GM18909 (cell line): ENCODE measurements around the gene TICAM1.
"Not testable (repeated sequence)": the region's sequence is repeated elsewhere in the genome, so short reads cannot be mapped to it uniquely, and the experiment has no call there.

Experiments used
- ATAC-seq: cut with Tn5 transposase; IDR thresholded peaks from one replicate; pipeline ENCODE4 v1.9.1; 2021; ENCODE audit warnings: mild to moderate bottlenecking; ENCODE audit not compliant: unreplicated experiment, poor library complexity

The TICAM1 gene

DNA sequence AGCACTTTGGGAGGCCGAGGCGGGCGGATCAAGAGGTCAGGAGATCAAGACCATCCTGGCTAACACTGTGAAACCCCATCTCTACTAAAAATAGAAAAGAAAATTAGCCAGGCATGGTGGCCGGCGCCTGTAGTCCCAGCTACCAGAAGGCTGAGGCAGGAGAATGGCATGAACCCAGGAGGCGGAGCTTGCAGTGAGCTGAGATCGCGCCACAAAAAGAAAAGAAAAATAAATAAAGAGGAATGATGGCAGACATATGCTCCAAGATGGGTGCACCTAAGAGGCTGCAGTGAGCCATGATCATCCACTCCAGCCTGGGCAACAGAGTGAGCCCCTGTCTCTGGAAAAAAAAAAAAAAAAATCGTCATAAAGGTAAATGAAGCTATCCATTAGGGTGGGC is 14.5 kb upstream of the TICAM1 start:
- not testable (repeated sequence) for ATAC-seq

DNA sequence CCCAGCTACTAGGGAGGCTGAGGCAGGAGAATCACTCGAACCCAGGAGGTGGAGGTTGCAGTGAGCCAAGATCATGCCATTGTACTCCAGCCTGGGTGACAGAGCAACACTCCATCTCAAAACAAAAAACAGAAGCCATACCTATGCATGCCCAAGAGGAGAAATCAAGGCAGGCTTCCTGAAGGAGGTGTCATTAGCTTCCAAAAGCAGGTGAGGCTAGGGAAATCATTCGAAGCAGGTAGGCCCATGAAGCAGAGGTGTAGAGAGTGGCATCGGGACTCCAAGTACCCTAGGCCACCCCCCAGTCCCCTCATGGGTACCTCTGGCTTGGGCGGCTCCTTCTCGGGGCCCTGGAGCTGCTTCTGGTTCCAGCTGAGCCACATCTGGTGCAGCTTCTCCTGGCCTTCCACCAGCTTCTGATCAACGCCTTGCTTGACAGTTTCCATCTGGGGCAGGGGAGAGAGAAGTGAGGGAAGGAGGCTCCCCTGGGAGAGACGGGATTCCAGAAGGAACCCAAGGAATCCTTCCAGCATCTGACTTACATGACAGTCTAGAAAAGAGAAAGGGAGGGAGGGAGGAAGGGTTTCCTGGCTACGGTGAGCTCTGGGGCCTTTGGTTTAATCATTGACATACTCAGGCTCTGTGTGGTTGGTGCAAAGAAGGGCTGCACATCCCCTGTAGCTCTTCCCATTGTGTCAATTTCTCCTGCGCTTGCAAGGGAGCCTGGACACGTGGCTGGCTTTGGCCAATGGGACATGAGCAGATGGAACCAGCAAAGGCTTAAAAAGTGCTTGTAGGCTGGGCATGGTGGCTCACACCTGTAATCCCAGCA is 13.1 kb upstream of the TICAM1 start:
- no peak for ATAC-seq

DNA sequence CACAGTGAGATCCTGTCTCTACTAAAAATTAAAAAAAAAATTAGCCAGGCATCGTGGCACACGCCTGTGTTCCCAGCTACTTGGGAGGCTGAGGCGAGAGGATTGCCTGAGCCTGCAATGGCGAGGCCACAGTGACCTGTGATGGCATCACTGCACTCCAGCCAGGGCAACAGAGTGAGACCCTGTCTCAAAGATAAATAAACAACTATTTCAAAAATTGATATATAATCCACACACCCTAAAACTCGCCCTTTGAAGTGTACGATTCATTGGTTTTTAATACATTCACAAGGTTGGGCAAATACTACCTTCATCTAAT is 12.1 kb upstream of the TICAM1 start:
- no peak for ATAC-seq

GRCh38 chr19:4839192-4839591 is 7.7 kb upstream of the TICAM1 start:
- no peak for ATAC-seq

DNA sequence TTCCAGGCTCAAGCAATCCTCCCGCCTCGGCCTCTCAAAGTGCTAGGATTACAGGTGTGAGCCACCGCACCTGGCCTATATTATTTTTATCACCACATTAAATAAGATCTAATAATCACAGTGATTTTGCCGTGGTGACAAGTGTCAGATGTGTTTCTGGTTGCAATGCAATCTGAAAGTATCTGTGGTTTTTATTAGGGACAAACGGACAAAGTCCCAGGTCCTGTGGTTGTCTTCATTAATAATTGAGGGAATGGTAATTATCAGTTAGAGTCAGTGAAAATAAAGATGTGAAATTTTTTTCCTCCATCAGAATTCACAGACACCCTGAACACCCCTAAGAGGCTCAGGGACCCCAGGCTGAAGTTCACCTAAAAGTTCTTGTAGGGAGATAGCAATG is 1.3 kb upstream of the TICAM1 start:
- ATAC-seq, result no peak

DNA sequence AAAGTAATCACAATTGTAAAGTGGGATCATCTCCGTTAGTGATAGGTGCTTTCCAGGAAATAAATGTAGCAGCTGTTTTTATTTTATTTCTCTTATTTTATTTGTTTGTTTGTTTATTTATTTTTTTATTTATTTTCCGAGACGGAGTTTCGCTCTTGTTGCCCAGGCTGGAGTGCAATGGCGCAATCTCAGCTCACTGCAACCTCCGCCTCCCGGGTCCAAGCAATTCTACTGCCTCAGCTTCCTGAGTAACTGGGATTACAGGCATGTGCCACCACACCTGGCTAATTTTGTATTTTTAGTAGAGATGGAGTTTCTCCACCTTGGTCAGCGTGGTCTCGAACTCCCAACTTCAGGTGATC is 448 bp upstream of the TICAM1 start:
- ATAC-seq, result not testable (repeated sequence)

DNA sequence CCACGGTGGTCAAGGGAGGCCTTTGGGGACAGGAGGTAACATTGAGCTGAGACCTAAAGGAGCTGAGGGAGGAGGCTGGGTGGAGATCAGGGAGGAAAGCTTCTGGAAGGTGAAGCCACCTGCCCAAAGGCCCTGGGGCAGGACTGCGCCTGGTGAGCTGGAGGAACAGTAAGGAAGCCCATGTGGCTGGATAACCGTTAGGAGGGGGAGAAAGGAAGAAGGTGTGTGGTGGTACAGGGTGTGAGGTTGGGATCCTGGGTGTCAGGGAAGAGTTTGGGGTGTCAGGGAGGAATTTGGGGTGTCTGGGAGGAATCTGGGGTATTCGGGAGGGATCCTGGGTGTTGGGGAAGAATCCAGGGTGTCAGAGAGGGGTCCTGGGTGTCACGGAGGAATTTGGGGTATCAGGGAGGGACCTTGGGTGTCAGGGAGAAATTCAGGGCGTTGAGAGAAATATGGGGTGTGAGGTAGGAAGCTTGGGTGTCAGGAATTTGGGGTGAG is 695 bp downstream of the TICAM1 start:
- ATAC-seq, result no peak

- no peak for ATAC-seq
Observed at GRCh38 chr19:4830332-4830731, 1.2 kb downstream of the TICAM1 start.

DNA sequence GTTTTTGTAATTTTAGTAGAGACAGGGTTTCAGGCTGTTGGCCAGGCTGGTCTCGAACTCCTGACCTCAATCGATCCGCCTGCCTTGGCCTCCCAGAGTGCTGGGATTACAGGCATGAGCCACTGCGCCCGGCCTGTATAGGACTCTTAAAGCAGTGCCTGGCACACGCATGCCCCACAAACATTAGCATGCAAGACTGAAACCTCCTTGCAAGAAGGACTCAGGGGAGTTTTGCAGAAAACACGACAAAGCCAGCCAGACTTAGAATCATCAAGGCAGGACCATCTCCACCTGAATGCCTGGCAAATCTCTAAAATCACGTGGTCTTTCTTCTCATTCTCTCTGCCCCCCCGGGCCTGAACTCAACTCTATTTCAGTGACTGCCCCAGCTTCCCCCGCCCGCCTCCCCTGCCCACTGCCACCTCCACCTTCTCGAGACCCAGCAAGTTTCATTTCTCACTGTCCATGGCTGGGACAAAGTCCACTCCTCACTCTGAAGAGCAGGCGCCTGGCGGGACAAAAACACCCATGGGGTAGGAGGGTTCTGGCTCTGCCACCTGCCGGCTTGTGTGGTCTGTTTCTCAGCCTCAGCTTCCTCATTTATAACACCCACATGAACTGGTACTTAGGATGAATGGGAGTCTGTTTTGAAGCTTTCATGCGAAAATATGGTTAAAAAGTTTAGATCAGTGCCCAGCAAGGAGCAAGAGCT is 2.4 kb downstream of the TICAM1 start:
- ATAC-seq, result no peak

DNA sequence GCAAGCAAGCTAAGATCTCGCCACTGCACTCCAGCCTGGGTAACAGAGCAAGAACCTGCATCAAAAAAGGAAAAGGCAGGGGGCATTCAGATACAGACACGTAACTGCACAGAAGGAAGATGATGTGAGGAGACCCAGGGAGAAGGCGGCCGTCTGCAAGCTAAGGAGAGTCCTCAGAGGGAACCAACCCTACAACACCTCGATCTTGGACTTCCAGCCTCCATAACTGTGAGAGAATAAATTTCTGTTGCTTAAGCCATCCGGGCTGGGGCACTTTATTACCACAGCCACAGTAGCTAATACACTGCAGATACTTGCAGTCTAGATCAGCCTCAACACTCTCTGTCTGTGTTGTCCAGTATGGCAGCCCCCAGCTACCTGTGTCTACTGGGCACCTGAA is 7.9 kb downstream of the TICAM1 start:
- no peak for ATAC-seq

GRCh38 chr19:4822354-4822753 is 9.2 kb downstream of the TICAM1 start:
- not testable (repeated sequence) for ATAC-seq

GRCh38 chr19:4821265-4821664 is 10.2 kb downstream of the TICAM1 start:
- no peak for ATAC-seq

- no peak for ATAC-seq
Observed at GRCh38 chr19:4817467-4818277, 13.8 kb downstream of the TICAM1 start.

DNA sequence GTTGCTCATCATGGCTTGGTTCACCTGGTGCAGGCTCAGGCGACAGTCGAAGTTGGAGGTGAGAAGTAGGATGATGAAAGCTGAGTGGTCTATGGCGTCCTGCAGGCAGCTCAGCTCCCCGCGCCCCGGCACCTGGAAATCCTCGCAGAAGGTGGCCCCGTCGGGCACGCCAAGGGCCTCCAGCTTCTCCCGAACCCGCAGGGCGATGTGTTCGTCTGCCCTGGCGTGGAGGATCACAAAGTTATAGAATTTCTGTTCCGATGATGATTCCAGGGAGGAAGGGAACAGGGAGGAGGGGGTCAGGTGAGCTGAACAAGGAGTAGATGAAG is 14.6 kb downstream of the TICAM1 start:
- ATAC-seq, result no peak

DNA sequence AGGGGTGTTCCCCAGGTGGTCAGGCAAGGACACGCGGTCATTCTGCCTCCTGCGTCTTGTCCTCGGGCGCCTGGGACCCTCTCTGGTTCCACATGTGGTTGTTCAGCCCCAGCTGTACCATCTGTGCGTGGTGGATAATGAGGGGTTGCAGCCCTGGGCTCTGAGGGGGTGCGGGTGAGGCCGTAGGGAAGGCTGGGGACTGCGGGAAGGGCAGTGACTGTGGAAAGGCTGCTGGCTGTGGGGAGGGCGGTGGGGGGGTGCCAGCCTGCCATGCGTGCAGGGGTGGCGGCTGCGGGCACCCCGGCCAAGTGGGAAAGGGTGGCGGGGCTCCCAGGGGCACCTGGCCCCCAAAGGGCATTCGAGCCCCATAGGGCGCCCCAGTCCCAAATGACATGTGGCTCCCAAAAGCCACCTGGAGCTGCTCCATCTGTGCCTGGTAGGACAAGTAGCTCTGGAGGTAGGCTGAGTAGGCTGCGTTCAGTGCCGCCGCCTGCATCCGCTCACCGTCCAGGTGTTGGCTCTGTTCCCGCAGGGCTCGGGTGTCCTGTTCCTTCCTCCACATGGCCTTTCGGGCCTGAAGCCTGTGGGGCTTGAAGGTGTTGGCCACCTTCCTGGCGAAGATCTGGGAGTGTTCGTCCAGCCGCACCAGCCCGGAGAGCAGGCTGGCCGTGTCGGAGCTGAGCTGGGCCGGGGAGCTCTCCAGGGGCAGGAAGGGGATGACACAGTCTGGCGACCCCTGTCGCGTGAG is 15.1 kb downstream of the TICAM1 start:
- no peak for ATAC-seq

- peak; percentile 51 for ATAC-seq
Observed at GRCh38 chr19:4815426-4816201, 15.9 kb downstream of the TICAM1 start.

DNA sequence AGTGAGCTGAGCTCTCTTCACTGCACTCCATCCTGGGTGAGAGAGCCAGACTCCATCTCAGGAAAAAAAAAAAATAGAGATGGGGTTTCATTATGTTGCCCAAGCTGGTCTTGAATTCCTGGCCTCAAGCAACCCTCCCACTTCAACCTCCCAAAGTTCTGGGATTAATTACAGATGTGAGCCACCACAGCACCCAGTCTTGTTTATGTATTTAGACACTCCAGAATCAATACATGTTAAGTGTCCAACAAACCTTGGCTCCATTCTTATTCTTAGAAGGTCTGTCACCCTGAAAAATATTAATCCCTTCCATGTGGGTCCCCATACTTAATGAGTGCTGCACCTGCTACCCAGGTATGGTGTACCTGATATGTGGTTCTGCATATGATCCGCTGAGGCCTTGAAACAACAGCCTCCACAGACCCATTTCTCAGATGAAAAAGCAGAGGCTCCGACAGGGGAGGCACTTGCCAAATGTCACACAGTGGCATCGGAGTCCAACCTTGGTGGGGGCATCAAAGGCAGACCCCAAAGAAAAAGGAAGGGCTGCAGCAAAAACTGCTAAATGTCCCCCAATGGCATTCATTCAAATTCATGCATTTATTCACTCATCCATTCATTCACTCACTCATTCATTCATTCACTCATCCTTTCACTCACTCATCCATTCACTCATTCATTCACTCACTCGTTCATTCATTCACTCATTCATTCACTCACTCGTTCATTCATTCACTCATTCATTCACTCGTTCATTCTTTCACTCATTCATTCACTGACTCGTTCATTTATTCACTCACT is 16.7 kb downstream of the TICAM1 start:
- no peak for ATAC-seq

- no peak for ATAC-seq
Observed at GRCh38 chr19:4811328-4812131, 20.0 kb downstream of the TICAM1 start.
